ENCODE data around the gene IQCC.

DNA sequence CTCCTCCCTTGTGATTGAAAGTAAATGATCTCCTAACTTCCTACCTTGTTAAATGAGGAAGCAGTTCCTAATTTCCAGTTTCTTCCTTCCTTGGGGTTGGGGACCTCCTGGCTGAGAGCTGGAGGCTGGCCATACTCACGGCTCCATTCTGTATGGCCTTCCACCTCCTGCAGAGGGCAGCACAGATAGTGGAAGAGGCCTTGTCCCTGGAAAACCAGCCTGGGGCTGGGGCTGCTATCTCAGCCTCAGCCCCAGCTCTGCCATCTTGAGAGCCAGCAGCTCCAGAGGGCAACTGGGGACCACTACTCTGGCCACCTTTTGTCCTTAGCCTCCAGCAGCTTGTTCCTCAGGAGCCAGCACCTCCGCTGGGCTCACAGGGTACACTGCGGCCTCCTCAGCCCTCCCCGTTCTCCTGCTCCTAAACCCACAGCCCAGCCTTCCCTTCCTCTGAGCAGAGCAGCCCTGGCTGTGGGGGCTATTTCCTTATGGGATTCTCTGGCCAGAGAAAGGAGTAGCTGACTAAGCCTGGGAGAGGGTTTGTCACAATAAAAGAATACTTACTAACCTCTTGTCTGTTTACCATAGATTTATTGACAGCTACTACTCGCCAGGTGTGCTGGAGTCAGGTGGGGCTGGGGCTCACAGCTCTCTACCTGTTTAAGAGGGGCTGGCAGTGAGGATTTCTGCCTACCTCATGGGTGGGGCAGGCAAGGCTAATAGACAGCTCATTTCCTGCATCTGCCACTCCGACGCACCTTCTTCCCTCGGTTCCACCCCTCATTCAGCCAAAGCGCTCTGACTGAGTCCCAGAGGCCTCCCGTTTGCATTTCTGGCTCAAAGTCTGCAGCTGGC lies 10.4 kb downstream of the IQCC start:
- TF ChIP-seq POLR2A (IDR thresholded peaks at IDR 0.05; ENCODE audit: low read length) (no peak), GATA1 (IDR thresholded peaks at IDR 0.05; ENCODE audit: low read depth, low read length) (no peak)

All from erythroblast (primary cell).